GM18505 (cell line): ENCODE data around the gene GOT1.
A peak's percentile ranks its signal among the peaks of the same experiment; 100 is the strongest.

Experiments
- ATAC-seq: cut with Tn5 transposase; IDR thresholded peaks from one replicate; pipeline ENCODE4 v1.9.1; 2021; ENCODE audit not compliant: unreplicated experiment
- POLR2A ChIP-seq: IDR thresholded peaks from 4 replicates; pipeline ENCODE4 v1.6.1; 2011; ENCODE audit warnings: borderline replicate concordance; ENCODE audit not compliant: insufficient read depth, insufficient read length; ENCODE audit errors: extremely low read depth

GOT1 gene

GRCh38 chr10:99374972-99375371 is 55.5 kb downstream of the GOT1 start:
- TF ChIP-seq POLR2A, result no peak
- no peak for ATAC-seq

DNA sequence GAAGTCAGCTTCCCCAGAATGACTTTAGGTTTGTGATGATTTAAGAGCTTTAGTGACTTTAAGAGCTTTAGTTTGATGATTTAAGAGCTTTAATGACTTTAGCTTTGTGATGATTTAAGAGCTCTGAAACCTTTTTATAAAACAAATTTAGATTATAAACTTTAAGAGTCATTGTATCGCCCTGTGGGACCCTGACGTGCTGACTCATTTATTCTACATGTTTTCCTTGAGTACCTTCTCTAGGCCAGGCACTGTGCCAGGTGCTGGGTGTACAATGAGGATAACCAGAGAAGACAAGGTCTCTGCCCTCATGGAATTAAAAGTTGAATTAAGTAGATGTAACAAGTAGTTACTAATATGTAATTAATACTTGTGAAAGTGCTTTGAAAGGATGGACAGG is 55.9 kb downstream of the GOT1 start:
- no peak for ATAC-seq
- no peak for TF ChIP-seq POLR2A

- TF ChIP-seq POLR2A, result no peak
- ATAC-seq, result no peak
Observed at GRCh38 chr10:99372546-99373271, 57.7 kb downstream of the GOT1 start.

- ATAC-seq, result peak; percentile 78
- no peak for TF ChIP-seq POLR2A
Observed at GRCh38 chr10:99370993-99371392, 59.4 kb downstream of the GOT1 start.

DNA sequence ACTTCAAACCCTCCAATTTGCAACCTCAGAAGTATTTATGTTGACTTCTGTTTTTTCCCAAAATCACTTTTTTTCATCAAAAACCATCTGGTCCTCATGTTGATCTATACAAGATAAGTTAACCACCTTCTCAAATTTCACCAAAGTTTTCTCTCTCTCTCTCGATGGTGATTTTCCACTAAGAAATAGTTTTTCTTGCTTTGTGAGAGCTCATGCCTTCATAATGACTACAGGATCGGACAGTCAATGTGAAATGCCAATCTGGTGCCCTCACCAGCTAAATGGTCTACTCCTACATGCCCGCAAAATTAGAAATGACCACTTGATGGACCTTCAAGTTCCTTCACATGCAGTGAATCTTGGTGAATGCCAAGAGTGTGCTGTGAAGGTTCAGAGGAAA is 60.9 kb downstream of the GOT1 start:
- TF ChIP-seq POLR2A, result no peak
- no peak for ATAC-seq

DNA sequence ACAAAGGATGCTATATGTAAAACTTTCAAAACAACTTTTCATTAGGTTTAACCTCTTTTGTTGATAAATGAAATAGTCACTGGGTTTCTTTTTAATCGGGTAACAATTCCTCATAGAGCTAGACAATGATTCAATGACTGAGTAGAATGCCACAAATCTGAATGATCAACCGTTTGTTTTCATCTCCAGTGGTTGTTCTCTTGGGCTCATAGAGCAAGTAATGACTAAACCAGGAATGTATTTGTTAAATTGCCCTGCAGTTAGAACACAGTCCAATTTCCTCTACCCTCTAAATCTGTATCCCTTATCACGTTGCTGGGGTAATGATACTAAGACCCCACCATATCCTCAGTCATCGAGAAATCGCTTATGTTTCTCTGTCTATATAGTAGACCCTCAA is 61.3 kb downstream of the GOT1 start:
- no peak for ATAC-seq

DNA sequence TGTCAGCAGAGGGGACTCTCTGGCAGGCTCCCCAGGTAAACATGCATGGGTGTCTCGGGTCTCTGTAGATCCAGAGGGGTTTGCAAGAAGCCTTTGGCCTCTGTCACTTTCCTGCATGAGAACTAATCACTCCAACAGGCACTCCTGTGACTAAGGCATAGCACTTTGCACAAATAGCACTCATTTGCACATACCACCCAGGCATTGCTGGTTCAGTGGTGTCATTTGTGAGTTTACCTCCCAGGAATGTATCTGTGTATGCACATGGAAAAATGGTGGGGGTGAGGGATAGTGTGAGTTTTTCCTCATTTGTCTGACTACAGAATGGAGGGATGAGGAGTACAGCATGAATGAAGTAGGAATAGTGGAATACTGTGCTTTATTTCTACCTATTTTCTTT is 61.8 kb downstream of the GOT1 start:
- ATAC-seq, result no peak

More for the DNA sequence above, 61.3 kb downstream of the GOT1 start:
- TF ChIP-seq POLR2A, result no peak

DNA sequence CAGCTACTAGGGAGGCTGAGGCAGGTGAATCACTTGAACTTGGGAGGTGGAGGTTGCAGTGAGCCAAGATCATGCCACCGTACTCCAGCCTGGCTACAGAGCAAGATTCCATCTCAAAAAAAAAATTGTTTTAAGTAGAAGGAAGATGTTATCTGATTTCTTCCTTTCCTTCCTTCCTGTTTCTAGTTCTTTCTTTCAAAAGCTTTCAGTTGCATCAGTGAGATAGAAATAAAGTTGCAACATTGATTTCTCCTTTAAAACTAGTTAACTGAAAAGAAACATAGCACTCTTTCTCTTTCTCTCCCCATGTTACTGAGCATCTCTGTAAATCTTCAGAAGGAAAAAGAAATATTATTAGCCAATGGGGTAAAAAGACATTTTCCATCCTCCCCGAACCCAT is 63.8 kb downstream of the GOT1 start:
- no peak for TF ChIP-seq POLR2A
- ATAC-seq, result no peak

More for the DNA sequence above, 61.8 kb downstream of the GOT1 start:
- no peak for TF ChIP-seq POLR2A

DNA sequence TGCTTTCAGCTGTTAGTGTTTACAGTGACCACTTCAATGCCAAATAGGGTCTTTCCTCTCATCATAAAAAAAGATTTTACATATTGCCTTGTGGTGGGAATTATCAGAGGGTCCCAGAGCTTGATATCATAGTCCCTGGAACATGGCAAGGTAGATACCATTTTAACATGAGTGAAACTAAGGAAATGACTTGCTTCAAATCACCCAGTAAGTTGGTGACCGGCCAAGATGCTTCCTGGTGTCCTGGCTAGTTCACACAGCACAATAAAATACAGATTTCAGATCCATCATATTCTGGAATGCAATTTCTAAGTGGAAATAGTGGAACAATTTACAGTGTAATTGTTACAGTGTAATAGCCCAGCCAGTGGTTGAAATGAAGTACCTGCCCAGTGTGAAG is 64.7 kb downstream of the GOT1 start:
- TF ChIP-seq POLR2A, result no peak
- no peak for ATAC-seq

DNA sequence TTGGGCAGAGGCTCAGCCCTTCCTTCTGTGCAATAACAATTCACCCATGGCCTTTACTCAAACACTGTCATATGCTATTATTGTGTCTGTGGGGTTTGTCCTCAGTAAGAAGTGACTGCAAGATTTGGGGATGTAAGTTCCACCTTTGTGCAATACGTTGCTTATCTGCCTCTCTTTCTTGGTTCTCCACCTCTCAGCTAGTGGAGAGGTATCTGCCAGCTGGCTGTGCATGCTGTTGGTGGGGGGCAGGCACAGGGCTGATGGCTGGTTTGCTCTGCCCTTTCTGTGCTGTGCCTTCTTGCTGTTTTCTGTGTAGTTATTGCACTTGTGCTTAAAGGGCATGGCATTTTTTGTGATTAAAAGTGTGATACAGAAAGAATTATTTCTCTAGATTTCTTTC is 65.1 kb downstream of the GOT1 start:
- TF ChIP-seq POLR2A, result no peak
- no peak for ATAC-seq

DNA sequence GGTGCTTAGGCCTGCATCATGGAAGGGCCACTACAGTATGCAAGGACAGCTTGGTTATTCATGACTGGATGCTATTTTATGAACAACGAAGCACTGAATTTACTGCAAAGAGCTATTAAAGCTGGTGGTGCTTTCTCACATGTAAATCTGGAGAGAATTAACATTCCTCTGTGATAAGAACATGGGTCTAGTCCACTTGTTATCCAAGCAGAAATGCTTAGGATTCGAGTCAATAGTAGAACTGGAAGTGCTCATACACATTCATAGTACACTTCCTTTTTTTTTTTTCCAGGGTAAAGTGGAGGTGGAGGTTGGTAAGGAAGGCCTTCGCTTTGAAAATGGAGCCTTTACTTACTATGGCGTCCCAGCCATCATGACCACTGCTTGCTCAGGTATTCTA is 66.3 kb downstream of the GOT1 start:
- no peak for TF ChIP-seq POLR2A
- ATAC-seq, result no peak

- no peak for TF ChIP-seq POLR2A
- ATAC-seq, result no peak
Observed at GRCh38 chr10:99360934-99361333, 69.5 kb downstream of the GOT1 start.

DNA sequence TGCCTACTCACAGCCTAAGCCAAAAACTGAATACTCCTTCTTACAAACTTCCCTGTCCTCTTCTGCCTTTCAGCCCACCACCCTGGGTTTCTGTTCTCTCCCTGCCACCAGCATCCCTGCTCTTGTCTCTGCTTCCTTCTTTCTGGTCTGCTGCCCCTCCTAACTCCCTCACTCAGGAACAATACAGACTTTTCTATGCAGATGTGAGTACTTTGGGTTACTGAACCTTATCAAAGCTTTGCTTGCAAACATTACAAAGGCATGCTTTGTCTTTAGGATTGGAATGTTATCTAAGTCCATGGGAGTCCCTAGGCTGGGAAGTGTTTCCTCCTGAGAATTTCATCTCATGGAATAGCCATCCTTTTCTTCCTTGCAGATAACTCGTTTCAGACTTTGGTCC is 72.3 kb downstream of the GOT1 start:
- no peak for ATAC-seq

DNA sequence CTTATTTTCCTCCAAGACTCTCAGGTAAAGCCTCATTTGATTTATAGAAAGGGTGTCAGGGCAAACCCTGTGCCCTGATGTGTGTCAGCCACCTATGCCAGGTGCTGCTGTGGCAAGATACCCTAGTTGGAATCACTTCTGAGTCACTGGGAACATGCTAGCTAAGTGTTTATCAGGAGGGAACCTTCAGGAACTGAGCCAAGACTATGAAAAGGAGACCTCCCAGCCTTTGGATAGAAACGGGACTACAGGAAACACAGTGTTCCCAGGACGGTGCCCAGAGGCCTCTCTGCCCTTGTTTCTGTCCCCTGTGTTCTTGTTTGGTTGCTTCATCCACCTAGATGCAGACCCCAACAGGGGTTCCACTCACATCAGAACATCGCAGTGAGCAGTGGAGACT is 72.7 kb downstream of the GOT1 start:
- TF ChIP-seq POLR2A, result no peak
- ATAC-seq, result no peak

More for the DNA sequence above, 72.3 kb downstream of the GOT1 start:
- no peak for TF ChIP-seq POLR2A

- TF ChIP-seq POLR2A, result no peak
- ATAC-seq, result no peak
Observed at GRCh38 chr10:99353182-99353581, 77.2 kb downstream of the GOT1 start.

DNA sequence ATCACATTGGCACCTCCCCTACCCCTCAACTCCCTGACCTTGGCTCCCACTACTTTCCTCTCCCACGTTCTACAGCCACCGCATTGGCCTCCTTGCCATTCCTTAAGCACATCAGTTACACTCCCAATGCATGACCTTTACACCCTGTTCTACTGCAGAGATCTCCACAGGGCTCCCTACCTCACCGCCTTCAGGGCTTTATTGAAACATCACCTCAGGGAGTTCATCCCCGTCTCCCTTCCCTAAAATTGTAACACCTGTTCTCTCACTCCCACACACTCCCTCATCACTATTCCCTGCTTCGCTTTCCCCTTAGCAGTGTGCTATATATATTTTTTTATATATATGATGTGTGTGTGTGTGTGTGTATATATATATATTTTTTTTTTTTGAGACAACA is 82.8 kb downstream of the GOT1 start:
- ATAC-seq, result no peak
- no peak for TF ChIP-seq POLR2A
